HepG2 (cell line): ENCODE data around the gene IRF7. TPM values are rescaled to one million over a fixed set of nuclear protein-coding genes. Genes with fewer than 3 reads are reported as not detected.
A peak's percentile ranks its signal among the peaks of the same experiment; 100 is the strongest.

Source experiments
- ATF4 ChIP-seq, 2 experiments: fragments of 450-650 bp in 1 of 2; sonication (generic) in 1 of 2; formaldehyde crosslinking; IDR thresholded peaks; 2 replicates each; pipeline versions ENCODE4 v1.5.0 to v1.8.0; 2020 to 2022; ENCODE audit warnings: mild to moderate bottlenecking in 1 of 2, missing genetic modification reagents in 1 of 2
- E2F1 ChIP-seq: sonication (generic); formaldehyde crosslinking; IDR thresholded peaks from 2 replicates; pipeline ENCODE4 v1.5.0; 2020; ENCODE audit warnings: missing genetic modification reagents
- HBP1 ChIP-seq: IDR thresholded peaks from 2 replicates; pipeline ENCODE4 v1.6.1; 2016; ENCODE audit warnings: low read depth, control low read depth
- HNF4G ChIP-seq, 2 experiments: sonication (generic) in 1 of 2; formaldehyde crosslinking in 1 of 2; IDR thresholded peaks; 2 replicates each; pipeline versions ENCODE4 v1.4.0 to v1.6.1; 2011 to 2020; ENCODE audit warnings: borderline replicate concordance in 2 of 2, low read depth in 2 of 2, mild to moderate bottlenecking in 2 of 2, low read length in 1 of 2, missing genetic modification reagents in 1 of 2, moderate library complexity in 1 of 2
- HNRNPH1 ChIP-seq: fragments of 200-400 bp; formaldehyde crosslinking; optimal IDR thresholded peaks from 2 replicates; pipeline ENCODE3; 2017; ENCODE audit warnings: mild to moderate bottlenecking, low read depth, low read length
- IRF1 ChIP-seq: sonication (generic); formaldehyde crosslinking; IDR thresholded peaks from 2 replicates; pipeline ENCODE4 v1.4.0; 2020; ENCODE audit warnings: low read depth, mild to moderate bottlenecking, missing genetic modification reagents
- MYNN ChIP-seq: sonication (generic); formaldehyde crosslinking; IDR thresholded peaks from 2 replicates; pipeline ENCODE4 v1.4.0; 2020; ENCODE audit warnings: mild to moderate bottlenecking, low read depth, missing genetic modification reagents
- PRPF4 ChIP-seq: fragments of 200-400 bp; formaldehyde crosslinking; IDR thresholded peaks from 2 replicates; pipeline ENCODE4 v1.6.1; 2016; ENCODE audit warnings: low read length, low read depth; ENCODE audit not compliant: poor library complexity, severe bottlenecking
- RELA ChIP-seq: sonication (generic); formaldehyde crosslinking; IDR thresholded peaks from 2 replicates; pipeline ENCODE4 v1.4.0; 2020; ENCODE audit warnings: missing genetic modification reagents
- RNF2 ChIP-seq: fragments of 450-650 bp; conservative IDR thresholded peaks from 2 replicates; pipeline ENCODE4 v1.6.1; 2016; ENCODE audit warnings: low read depth
- SMARCE1 ChIP-seq: fragments of 450-650 bp; IDR thresholded peaks from 2 replicates; pipeline ENCODE4 v1.6.1; 2017; ENCODE audit warnings: borderline replicate concordance
- WIZ ChIP-seq: sonication (generic); formaldehyde crosslinking; IDR thresholded peaks from 2 replicates; pipeline ENCODE4 v1.5.1; 2020; ENCODE audit warnings: mild to moderate bottlenecking, missing genetic modification reagents
- YEATS4 ChIP-seq: sonication (generic); formaldehyde crosslinking; IDR thresholded peaks from 2 replicates; pipeline ENCODE4 v1.4.0; 2020; ENCODE audit warnings: missing genetic modification reagents, borderline replicate concordance
- ZBTB37 ChIP-seq: sonication (generic); formaldehyde crosslinking; IDR thresholded peaks from 2 replicates; pipeline ENCODE4 v1.4.0; 2020; ENCODE audit warnings: mild to moderate bottlenecking, missing genetic modification reagents
- ZNF280D ChIP-seq: sonication (generic); formaldehyde crosslinking; IDR thresholded peaks from 2 replicates; pipeline ENCODE4 v1.5.1; 2020; ENCODE audit warnings: mild to moderate bottlenecking, missing genetic modification reagents
- ZNF557 ChIP-seq: sonication (generic); formaldehyde crosslinking; IDR thresholded peaks from 2 replicates; pipeline ENCODE4 v1.4.0; 2020; ENCODE audit warnings: missing genetic modification reagents
- ZNF737 ChIP-seq: sonication (generic); formaldehyde crosslinking; IDR thresholded peaks from 2 replicates; pipeline ENCODE4 v1.5.0; 2020; ENCODE audit warnings: missing genetic modification reagents, mild to moderate bottlenecking, borderline replicate concordance
- ZNF792 ChIP-seq: IDR thresholded peaks from 2 replicates; pipeline ENCODE4 v1.6.1; 2016
- polyA plus RNA-seq, 8 experiments: library from polyadenylated mRNA; depleted of rRNA in 3 of 8; stranded (reverse) in 7 of 8; unstranded in 1 of 8; fragments of >200 nt; fragmentation: Illumina TruSeq in 4 of 8; extraction: Trizol in 4 of 8; gene quantifications; 2 replicates each; pipeline versions ENCODE4 v1.2.1 to v1.2.3, GENCODE V29; 2011 to 2016; ENCODE audit warnings: low read depth in 4 of 8, missing spikeins in 1 of 8, mixed read lengths in 1 of 8; ENCODE audit not compliant: insufficient read depth in 1 of 8
- total RNA-seq, 5 experiments: library from RNA; depleted of rRNA; stranded (reverse); fragments of >200 nt; fragmentation: Illumina TruSeq; extraction: Trizol; gene quantifications; 2 replicates each; pipeline ENCODE4 v1.2.3, GENCODE V29; 2016; ENCODE audit warnings: low read depth in 1 of 5

Gene IRF7
- total and polyA plus RNA-seq, 2 of the 13 experiments (the other 11 are each of a cell fraction or from before 2014, with no cell fraction given): not detected

GRCh38 chr11:587978-588380 is 27.8 kb downstream of the IRF7 start (continued):
- TF ChIP-seq ATF4 (CRISPR knock-in tag; IDR thresholded peaks at IDR 0.05): peak in 1 of 2 experiments; percentile 97; a peak in 2 of 4 replicates
- 0 out of 2 replicates have a peak, but pooled peaks have one; percentile 24 for TF ChIP-seq ZNF792 (CRISPR knock-in tag)
- no peak for TF ChIP-seq ZNF737
- no peak for TF ChIP-seq RNF2
- TF ChIP-seq MYNN (CRISPR knock-in tag): no peak
- TF ChIP-seq ZBTB37: no peak
- peak; percentile 91 for TF ChIP-seq HNF4G (IDR thresholded peaks at IDR 0.05; ENCODE audit: borderline replicate concordance, low read depth, low read length)
- peak; percentile 74; the same call in 1 of the 2 replicates for TF ChIP-seq HNF4G (CRISPR knock-in tag; IDR thresholded peaks at IDR 0.05; ENCODE audit: borderline replicate concordance, low read depth)
- no peak for TF ChIP-seq ZNF280D (CRISPR knock-in tag)
- no peak for TF ChIP-seq PRPF4
- TF ChIP-seq SMARCE1: no peak
- TF ChIP-seq ZNF557: 0 out of 2 replicates have a peak, but pooled peaks have one; percentile 33
- TF ChIP-seq HBP1 (CRISPR knock-in tag): no peak
- TF ChIP-seq RELA (CRISPR knock-in tag): no peak
- no peak for TF ChIP-seq HNRNPH1
- peak; percentile 66; the same call in 1 of the 2 replicates for TF ChIP-seq YEATS4 (CRISPR knock-in tag)
- TF ChIP-seq E2F1: no peak
- TF ChIP-seq IRF1 (CRISPR knock-in tag): no peak
- TF ChIP-seq WIZ: no peak
